ENCODE results near the gene RXRB. TPM values are rescaled to one million over a fixed set of nuclear protein-coding genes. Genes with fewer than 3 reads are reported as not detected.

Gene RXRB
- total RNA-seq, 4 donors from 2014 or later: 13.9 to 26.7 (median 16.7) TPM

- H3K36me3 ChIP-seq: no peaks in the 10 kb centered on the region
- WGBS, 2 donors: 19 to 27% methylated on average over 1 of the region's 1 CpG
- H3K27ac ChIP-seq: no peak overlapping the region
- H3K4me1 ChIP-seq: no peaks in the 10 kb centered on the region
- intact Hi-C loops (cut with DNase I): no loop called here
- peaks cover 0 to 27% (median 0%) of the 10 kb centered on the region in 4 donors for H3K27me3 ChIP-seq
- H3K9me3 ChIP-seq: no peaks in the 10 kb centered on the region
- TF ChIP-seq CTCF (IDR thresholded peaks at IDR 0.05) (no peak), POLR2A (IDR thresholded peaks at IDR 0.05) (no peak)
- no peak overlapping the region for H3K4me3 ChIP-seq
- no peak for DNase-seq
Measured at GRCh38 chr6:33144373-33144772, 56.1 kb downstream of the RXRB start.

Small RNA genes lying within 50 kb of the gene (small RNA-seq; reads per million reads assigned to genes)
- gene MIR219A1 (1.3 to 3.0 (median 2.4) reads per million in 4 donors), gene RNY4P10 (0.21 to 0.54 (median 0.36) reads per million in 4 donors)

Other genes with a start within 250 kb of the RXRB start
- 10 to 100 TPM in 2 of 4 donors, 1 to 10 TPM in 2; 4.7 to 36.4 (median 12.6) TPM for gene HLA-DMA, start 247.6 kb downstream of the RXRB start, total RNA-seq
- 100 to 1,000 TPM; 110 to 152 (median 132) TPM for gene BRD2, start 232.1 kb downstream of the RXRB start, total RNA-seq
- gene HLA-DOA, start 191.1 kb downstream of the RXRB start, total RNA-seq: 1 to 10 TPM in 2 of 4 donors, under 1 TPM in 2; 0.61 to 9.7 (median 1.6) TPM
- 100 to 1,000 TPM in 1 of 4 donors, 10 to 100 TPM in 1, 1 to 10 TPM in 2; 6.2 to 114 (median 48.2) TPM for gene HLA-DPA1, start 127.0 kb downstream of the RXRB start, total RNA-seq
- gene HLA-DPB1, start 124.7 kb downstream of the RXRB start, total RNA-seq: 10 to 100 TPM in 2 of 4 donors, 1 to 10 TPM in 2; 3.2 to 96.9 (median 45.3) TPM
- under 1 TPM; 0.23 to 0.61 (median 0.41) TPM for gene COL11A2, start 8.2 kb downstream of the RXRB start, total RNA-seq
- gene SLC39A7, start 202 bp upstream of the RXRB start, total RNA-seq: 10 to 100 TPM; 43.1 to 72.4 (median 62.4) TPM
- gene HSD17B8, start 4.0 kb upstream of the RXRB start, total RNA-seq: 10 to 100 TPM; 15.1 to 42.5 (median 26.3) TPM
- gene RING1, start 7.8 kb upstream of the RXRB start, total RNA-seq: 10 to 100 TPM; 10.9 to 20.6 (median 13.9) TPM
- gene VPS52, start 71.2 kb upstream of the RXRB start, total RNA-seq: 10 to 100 TPM; 34.1 to 45.5 (median 39.8) TPM
- gene RPS18, start 71.4 kb upstream of the RXRB start, total RNA-seq: 1,000 to 10,000 TPM; 1,955 to 5,522 (median 4,042) TPM
- gene B3GALT4, start 76.5 kb upstream of the RXRB start, total RNA-seq: 10 to 100 TPM in 3 of 4 donors, 1 to 10 TPM in 1; 9.4 to 31.1 (median 15.0) TPM
- 10 to 100 TPM; 30.0 to 62.3 (median 55.6) TPM for gene WDR46, start 88.6 kb upstream of the RXRB start, total RNA-seq
- gene PFDN6, start 88.9 kb upstream of the RXRB start, total RNA-seq: 10 to 100 TPM; 28.6 to 71.0 (median 43.5) TPM
- 10 to 100 TPM; 54.9 to 78.7 (median 63.2) TPM for gene RGL2, start 98.3 kb upstream of the RXRB start, total RNA-seq
- 100 to 1,000 TPM in 1 of 4 donors, 10 to 100 TPM in 3; 68.1 to 101 (median 77.0) TPM for gene TAPBP, start 113.4 kb upstream of the RXRB start, total RNA-seq
- gene ZBTB22, start 117.1 kb upstream of the RXRB start, total RNA-seq: 10 to 100 TPM in 3 of 4 donors, 1 to 10 TPM in 1; 8.5 to 17.5 (median 14.8) TPM
- gene DAXX, start 122.3 kb upstream of the RXRB start, total RNA-seq: 10 to 100 TPM; 25.1 to 41.6 (median 36.3) TPM
- 10 to 100 TPM in 2 of 4 donors, 1 to 10 TPM in 2; 9.6 to 38.9 (median 11.2) TPM for gene KIFC1, start 191.2 kb upstream of the RXRB start, total RNA-seq
- gene PHF1, start 210.3 kb upstream of the RXRB start, total RNA-seq: 10 to 100 TPM in 3 of 4 donors, 1 to 10 TPM in 1; 8.1 to 48.6 (median 17.3) TPM
- gene CUTA, start 217.4 kb upstream of the RXRB start, total RNA-seq: 10 to 100 TPM; 46.0 to 93.1 (median 69.4) TPM
- 1 to 10 TPM; 3.3 to 8.6 (median 4.1) TPM for gene SYNGAP1, start 219.4 kb upstream of the RXRB start, total RNA-seq